PC-9 (cell line): ENCODE data around the gene SH3BGR. TPM values are rescaled to one million over a fixed set of nuclear protein-coding genes. Genes with fewer than 3 reads are reported as not detected.

Experiments
- BruUV-seq: library from RNA; stranded (reverse); fragments of 400-500 nt; replicated peaks from 2 replicates; lab custom pipeline; 2021; lab: Mats Ljungman, UMichigan
- CTCF ChIA-PET: fragments of 300-600 bp; sonication (Branson Sonifier 250); formaldehyde crosslinking; loops from one replicate; lab custom pipeline; 2022; ENCODE audit warnings: antibody characterized with exemption; lab: Charles Lee
- POLR2A ChIA-PET: fragments of 300-600 bp; sonication (Branson Sonifier 250); formaldehyde crosslinking; loops from one replicate; lab custom pipeline; 2022; ENCODE audit warnings: antibody characterized with exemption; ENCODE audit not compliant: unreplicated experiment; lab: Charles Lee
- DNase-seq, 2 experiments: peaks; one replicate each; pipeline versions ENCODE4 v3.0.0 to v3.0.0-alpha.2; 2015 to 2022; ENCODE audit warnings: mixed read lengths in 1 of 2
- H2AFZ ChIP-seq: fragments of 200-600 bp; sonication (generic); 2 replicates; pipeline ENCODE4 v1.8.1; 2017; ENCODE audit warnings: antibody characterized with exemption
- H3F3A ChIP-seq: fragments of 200-600 bp; sonication (generic); 2 replicates; pipeline ENCODE4 v1.8.1; 2017; ENCODE audit warnings: antibody characterized with exemption, mild to moderate bottlenecking, low read depth; ENCODE audit not compliant: insufficient read depth
- H3K27ac ChIP-seq: fragments of 200-600 bp; sonication (generic); 2 replicates; pipeline ENCODE4 v1.6.1; 2016; ENCODE audit warnings: mixed run types
- H3K27me3 ChIP-seq: fragments of 200-600 bp; sonication (generic); 2 replicates; pipeline ENCODE4 v1.6.1; 2016; ENCODE audit warnings: low read depth, mixed run types; ENCODE audit not compliant: insufficient read depth
- H3K36me3 ChIP-seq: fragments of 200-600 bp; sonication (generic); 2 replicates; pipeline ENCODE4 v1.6.1; 2016; ENCODE audit warnings: low read depth, mixed run types
- H3K4me1 ChIP-seq: fragments of 200-600 bp; sonication (generic); replicated peaks from 2 replicates; pipeline ENCODE4 v1.6.1; 2016; ENCODE audit warnings: mixed run types; ENCODE audit not compliant: insufficient read depth
- H3K4me2 ChIP-seq: fragments of 200-600 bp; sonication (generic); 2 replicates; pipeline ENCODE4 v1.6.1; 2017; ENCODE audit warnings: mixed run types
- H3K4me3 ChIP-seq: fragments of 200-600 bp; sonication (generic); 2 replicates; pipeline ENCODE4 v1.6.1; 2016; ENCODE audit warnings: mixed run types
- H3K79me2 ChIP-seq: fragments of 200-600 bp; sonication (generic); 2 replicates; pipeline ENCODE4 v1.6.1; 2017; ENCODE audit warnings: low read depth, mixed run types
- H3K9me2 ChIP-seq: fragments of 200-600 bp; sonication (generic); 2 replicates; pipeline ENCODE4 v1.8.1; 2017; ENCODE audit warnings: mild to moderate bottlenecking; ENCODE audit not compliant: insufficient read depth
- H3K9me3 ChIP-seq: fragments of 200-600 bp; sonication (generic); 2 replicates; pipeline ENCODE4 v1.8.1; 2016; ENCODE audit warnings: low read depth; ENCODE audit not compliant: insufficient read depth
- H4K20me1 ChIP-seq: fragments of 200-600 bp; sonication (generic); 2 replicates; pipeline ENCODE4 v1.8.1; 2017; ENCODE audit not compliant: insufficient read depth
- EZH2 ChIP-seq: fragments of 200-600 bp; sonication (generic); IDR thresholded peaks from 2 replicates; pipeline ENCODE4 v1.8.0; 2017; ENCODE audit warnings: antibody characterized with exemption, low read depth
- intact Hi-C: fragments of 100-400 bp; cut with micrococcal nuclease; formaldehyde crosslinking; loops from one replicate; pipeline ENCODE4 v1.10.0; 2022; ENCODE audit not compliant: unreplicated experiment
- total RNA-seq: library from RNA; stranded (reverse); gene quantifications from 2 replicates; pipeline ENCODE4 v1.2.3, GENCODE V29; 2021
- TF ChIP-seq, protein P1 (sequence below): fragments of 200-600 bp; sonication (generic); conservative IDR thresholded peaks from 2 replicates; pipeline ENCODE4 v1.6.1; 2017; ENCODE audit warnings: mixed run types, antibody characterized with exemption, mild to moderate bottlenecking, moderate library complexity

SH3BGR gene
- total RNA-seq, 1 experiment from 2014 or later: 4.5 TPM

DNA sequence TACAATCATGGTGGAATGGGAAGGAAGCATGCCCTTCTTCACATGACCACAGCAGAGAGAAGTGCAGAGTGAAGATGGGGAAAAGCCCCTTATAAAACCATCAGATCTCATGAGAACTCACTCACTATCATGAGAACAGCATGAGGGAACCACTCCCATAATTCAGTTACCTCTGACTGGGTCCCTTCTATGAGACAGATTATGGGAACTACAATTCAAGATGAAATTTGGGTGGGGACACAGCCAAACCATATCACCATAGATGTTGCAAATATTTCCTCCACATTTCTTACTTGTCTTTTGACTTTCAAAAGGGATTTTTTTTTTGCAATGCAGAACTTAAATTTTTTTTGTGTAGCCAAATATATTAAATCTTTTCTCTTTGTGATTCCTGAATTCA lies 14.8 kb downstream of the SH3BGR start:
- TF ChIP-seq, protein P1, sequence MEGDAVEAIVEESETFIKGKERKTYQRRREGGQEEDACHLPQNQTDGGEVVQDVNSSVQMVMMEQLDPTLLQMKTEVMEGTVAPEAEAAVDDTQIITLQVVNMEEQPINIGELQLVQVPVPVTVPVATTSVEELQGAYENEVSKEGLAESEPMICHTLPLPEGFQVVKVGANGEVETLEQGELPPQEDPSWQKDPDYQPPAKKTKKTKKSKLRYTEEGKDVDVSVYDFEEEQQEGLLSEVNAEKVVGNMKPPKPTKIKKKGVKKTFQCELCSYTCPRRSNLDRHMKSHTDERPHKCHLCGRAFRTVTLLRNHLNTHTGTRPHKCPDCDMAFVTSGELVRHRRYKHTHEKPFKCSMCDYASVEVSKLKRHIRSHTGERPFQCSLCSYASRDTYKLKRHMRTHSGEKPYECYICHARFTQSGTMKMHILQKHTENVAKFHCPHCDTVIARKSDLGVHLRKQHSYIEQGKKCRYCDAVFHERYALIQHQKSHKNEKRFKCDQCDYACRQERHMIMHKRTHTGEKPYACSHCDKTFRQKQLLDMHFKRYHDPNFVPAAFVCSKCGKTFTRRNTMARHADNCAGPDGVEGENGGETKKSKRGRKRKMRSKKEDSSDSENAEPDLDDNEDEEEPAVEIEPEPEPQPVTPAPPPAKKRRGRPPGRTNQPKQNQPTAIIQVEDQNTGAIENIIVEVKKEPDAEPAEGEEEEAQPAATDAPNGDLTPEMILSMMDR: no peak
- TF ChIP-seq EZH2: no peak
- Histone ChIP-seq H4K20me1 (no peaks in the 10 kb centered on the region), H3K79me2 (no peaks in the 10 kb centered on the region), H3K9me2 (no peaks in the 10 kb centered on the region), H3K4me1 (no peaks in the 10 kb centered on the region), H3K4me2 (no peak overlapping the region), H3K9me3 (no peaks in the 10 kb centered on the region), H3F3A (no peaks in the 10 kb centered on the region), H3K27me3 (no peaks in the 10 kb centered on the region), H3K4me3 (no peak overlapping the region), H2AFZ (no peak overlapping the region), H3K27ac (no peak overlapping the region), H3K36me3 (no peaks in the 10 kb centered on the region)
- ChIA-PET POLR2A (no interaction called here), CTCF (no interaction called here)
- DNase-seq: no peak
- intact Hi-C loops: no loop called here
- no TSS peak for BruUV-seq

GRCh38 chr21:39467746-39468145 lies 16.0 kb downstream of the SH3BGR start:
- Histone ChIP-seq H4K20me1 (no peaks in the 10 kb centered on the region), H3K27me3 (no peaks in the 10 kb centered on the region), H3K36me3 (no peaks in the 10 kb centered on the region), H3K4me2 (no peak overlapping the region), H2AFZ (no peak overlapping the region), H3K9me2 (no peaks in the 10 kb centered on the region), H3K27ac (no peak overlapping the region), H3K4me3 (no peak overlapping the region), H3F3A (no peaks in the 10 kb centered on the region), H3K79me2 (no peaks in the 10 kb centered on the region), H3K9me3 (no peaks in the 10 kb centered on the region), H3K4me1 (no peaks in the 10 kb centered on the region)
- intact Hi-C loops: no loop called here
- ChIA-PET POLR2A (no interaction called here), CTCF (no interaction called here)
- no peak for DNase-seq
- BruUV-seq: no TSS peak
- TF ChIP-seq EZH2: no peak
- TF ChIP-seq, protein P1: no peak

- BruUV-seq: no TSS peak
These were observed 16.8 kb downstream of the SH3BGR start for GRCh38 chr21:39468559-39468958.

More at GRCh38 chr21:39468559-39468958, 16.8 kb downstream of the SH3BGR start:
- DNase-seq: no peak
- Histone ChIP-seq H3K4me3 (no peak overlapping the region), H3F3A (no peaks in the 10 kb centered on the region), H2AFZ (no peak overlapping the region), H3K27me3 (no peaks in the 10 kb centered on the region), H3K79me2 (no peaks in the 10 kb centered on the region), H3K4me2 (no peak overlapping the region), H3K9me2 (no peaks in the 10 kb centered on the region), H3K9me3 (no peaks in the 10 kb centered on the region), H3K4me1 (no peaks in the 10 kb centered on the region), H3K36me3 (no peaks in the 10 kb centered on the region), H3K27ac (no peak overlapping the region), H4K20me1 (no peaks in the 10 kb centered on the region)
- POLR2A ChIA-PET: no interaction called here
- intact Hi-C loops: no loop called here
- CTCF ChIA-PET: no interaction called here
- TF ChIP-seq, protein P1: no peak
- TF ChIP-seq EZH2: no peak
